NCI-H748 (cell line): ENCODE data around the gene DEFB131B.
"Not testable (repeated sequence)": the region's sequence is repeated elsewhere in the genome, so short reads cannot be mapped to it uniquely, and the experiment has no call there.

Source experiments
- DNase-seq: peaks from one replicate; lab custom pipeline; 2025; ENCODE audit not compliant: unreplicated experiment; lab: John Stamatoyannopoulos, UW

DEFB131B gene

GRCh38 chr11:71878059-71878458, at the start of gene DEFB131B:
DEFB131B (plus strand) TSS chr11:71878453; CDS start chr11:71878453, 0 bp downstream.
- DNase-seq: not testable (repeated sequence)

GRCh38 chr11:71829247-71829646, 49.0 kb upstream of the DEFB131B start:
- not testable (repeated sequence) for DNase-seq

- DNase-seq: not testable (repeated sequence)
Observed at GRCh38 chr11:71829686-71830085, 48.6 kb upstream of the DEFB131B start.

GRCh38 chr11:71832811-71833210, 45.4 kb upstream of the DEFB131B start, which contains the start of gene DEFB108B:
DEFB108B (plus strand) TSS chr11:71833200; CDS start chr11:71833200, 0 bp downstream.
- not testable (repeated sequence) for DNase-seq

GRCh38 chr11:71842720-71843119, 35.5 kb upstream of the DEFB131B start:
- DNase-seq: not testable (repeated sequence)

GRCh38 chr11:71843355-71843754, 34.9 kb upstream of the DEFB131B start:
- not testable (repeated sequence) for DNase-seq

- peak; percentile 2 for DNase-seq
Observed at GRCh38 chr11:71843858-71844257, 34.4 kb upstream of the DEFB131B start.

GRCh38 chr11:71853895-71854294, 24.4 kb upstream of the DEFB131B start:
- DNase-seq: not testable (repeated sequence)

- not testable (repeated sequence) for DNase-seq
Observed at GRCh38 chr11:71855880-71856279, 22.4 kb upstream of the DEFB131B start.

GRCh38 chr11:71860835-71861234, 17.4 kb upstream of the DEFB131B start:
- DNase-seq: not testable (repeated sequence)

GRCh38 chr11:71863978-71864627, 14.2 kb upstream of the DEFB131B start:
- peak; percentile 43 for DNase-seq

GRCh38 chr11:71867209-71867608, 11.0 kb upstream of the DEFB131B start:
- DNase-seq: not testable (repeated sequence)

GRCh38 chr11:71869931-71870330, 8.3 kb upstream of the DEFB131B start:
- not testable (repeated sequence) for DNase-seq

GRCh38 chr11:71870661-71871060, 7.6 kb upstream of the DEFB131B start:
- DNase-seq: not testable (repeated sequence)

GRCh38 chr11:71876262-71876661, 2.0 kb upstream of the DEFB131B start:
- not testable (repeated sequence) for DNase-seq

GRCh38 chr11:71885806-71886205, 7.6 kb downstream of the DEFB131B start:
- not testable (repeated sequence) for DNase-seq

- not testable (repeated sequence) for DNase-seq
Observed at GRCh38 chr11:71888335-71889010, 10.2 kb downstream of the DEFB131B start.

GRCh38 chr11:71889181-71889872, 11.1 kb downstream of the DEFB131B start:
- not testable (repeated sequence) for DNase-seq

GRCh38 chr11:71895961-71896360, 17.7 kb downstream of the DEFB131B start:
- DNase-seq: no peak

GRCh38 chr11:71901137-71901536, 22.9 kb downstream of the DEFB131B start:
- DNase-seq: not testable (repeated sequence)

GRCh38 chr11:71908218-71908617, 30.0 kb downstream of the DEFB131B start:
- DNase-seq: no peak
